GM18870 (cell line): Measurements from ENCODE around the gene TTBK2.
"Not testable (repeated sequence)": the region's sequence is repeated elsewhere in the genome, so short reads cannot be mapped to it uniquely, and the experiment has no call there.

ENCODE experiments used
- ATAC-seq: cut with Tn5 transposase; IDR thresholded peaks from one replicate; pipeline ENCODE4 v1.9.1; 2021; ENCODE audit warnings: moderate library complexity; ENCODE audit not compliant: unreplicated experiment

Gene TTBK2

GRCh38 chr15:42766109-42766508 lies 154.5 kb downstream of the TTBK2 start:
- not testable (repeated sequence) for ATAC-seq

GRCh38 chr15:42764154-42764731 lies 156.3 kb downstream of the TTBK2 start:
- ATAC-seq, result not testable (repeated sequence)

- ATAC-seq, result not testable (repeated sequence)
Measured at GRCh38 chr15:42761813-42762212, 158.8 kb downstream of the TTBK2 start.

DNA sequence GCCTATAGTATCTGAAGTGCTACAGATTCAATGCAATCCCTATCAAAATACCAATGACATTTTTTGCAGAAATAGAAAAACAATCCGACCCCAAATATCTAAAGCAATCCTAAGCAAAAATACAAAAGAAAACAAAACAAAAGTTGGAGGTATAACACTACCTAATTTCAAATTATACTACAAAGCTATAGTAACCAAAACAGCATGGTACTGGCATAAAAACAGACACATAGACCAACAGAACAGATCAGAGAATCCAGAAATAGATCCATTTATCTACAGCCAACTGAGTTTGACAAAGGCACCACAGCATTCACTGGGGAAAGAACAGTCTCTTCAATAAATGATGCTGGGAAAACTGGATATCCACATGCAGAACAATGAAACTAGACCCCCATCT lies 159.8 kb downstream of the TTBK2 start:
- ATAC-seq, result no peak

- no peak for ATAC-seq
Measured at GRCh38 chr15:42759093-42759492, 161.5 kb downstream of the TTBK2 start.

- ATAC-seq, result no peak
Measured at GRCh38 chr15:42750306-42750705, 170.3 kb downstream of the TTBK2 start.

DNA sequence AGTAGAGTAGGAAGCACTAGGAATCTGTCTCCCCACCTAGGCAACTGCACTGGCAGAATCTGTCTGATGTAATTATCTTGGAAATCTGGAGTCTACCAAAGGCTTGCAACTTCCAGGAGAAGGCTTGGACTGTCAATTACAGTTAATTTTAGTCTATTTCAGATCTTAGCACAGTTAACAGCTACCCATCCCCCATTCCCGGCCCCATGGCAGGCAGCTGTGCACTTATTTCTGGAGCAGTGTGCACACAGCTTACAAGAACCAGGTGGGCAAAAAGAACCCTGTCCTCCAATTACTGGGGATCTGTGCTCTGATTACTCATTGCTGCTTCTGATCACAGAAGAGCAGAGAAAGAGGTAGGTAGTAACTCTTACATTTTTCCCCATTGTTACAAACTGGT lies 171.3 kb downstream of the TTBK2 start:
- no peak for ATAC-seq

DNA sequence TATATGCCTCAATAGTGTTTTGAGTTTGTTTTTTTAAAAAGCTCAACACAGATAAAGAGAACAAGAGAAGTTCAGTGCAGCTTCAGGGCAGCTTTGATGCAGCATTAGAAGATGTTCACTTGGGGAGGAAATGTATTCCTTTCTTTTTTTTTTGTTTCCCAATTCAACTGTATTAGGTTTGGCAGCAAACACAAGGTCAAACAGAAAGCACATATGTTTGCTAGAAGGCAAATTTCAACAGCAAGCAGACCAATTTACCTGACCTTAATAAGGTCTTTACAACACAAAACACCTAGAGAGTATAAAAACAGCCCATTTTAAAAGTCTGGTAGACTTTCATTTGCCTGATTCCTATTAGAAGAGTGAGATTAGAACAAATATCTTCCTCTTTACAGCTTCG lies 176.4 kb downstream of the TTBK2 start:
- no peak for ATAC-seq

GRCh38 chr15:42742149-42742548 lies 178.4 kb downstream of the TTBK2 start:
- no peak for ATAC-seq

DNA sequence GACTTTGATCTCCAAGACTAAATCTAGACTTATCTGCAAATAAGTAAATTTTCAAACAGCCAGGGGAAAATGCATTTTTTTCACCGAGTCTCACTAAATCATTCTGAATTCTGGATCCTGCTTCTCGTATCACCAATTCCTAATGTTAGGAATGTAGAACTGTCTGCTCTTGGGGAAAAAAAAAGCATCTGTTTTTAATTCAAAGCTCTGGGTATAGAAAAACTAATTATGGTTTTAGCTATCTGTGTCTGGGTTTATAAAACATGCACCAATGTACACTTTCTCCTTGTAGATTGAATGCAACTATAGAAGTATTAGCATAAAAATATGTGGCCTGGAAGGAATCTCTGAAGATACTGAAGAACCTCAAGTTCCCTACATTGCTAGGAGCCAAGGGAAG lies 178.9 kb downstream of the TTBK2 start:
- no peak for ATAC-seq

- ATAC-seq, result no peak
Measured at GRCh38 chr15:42737529-42738328, 182.8 kb downstream of the TTBK2 start.

DNA sequence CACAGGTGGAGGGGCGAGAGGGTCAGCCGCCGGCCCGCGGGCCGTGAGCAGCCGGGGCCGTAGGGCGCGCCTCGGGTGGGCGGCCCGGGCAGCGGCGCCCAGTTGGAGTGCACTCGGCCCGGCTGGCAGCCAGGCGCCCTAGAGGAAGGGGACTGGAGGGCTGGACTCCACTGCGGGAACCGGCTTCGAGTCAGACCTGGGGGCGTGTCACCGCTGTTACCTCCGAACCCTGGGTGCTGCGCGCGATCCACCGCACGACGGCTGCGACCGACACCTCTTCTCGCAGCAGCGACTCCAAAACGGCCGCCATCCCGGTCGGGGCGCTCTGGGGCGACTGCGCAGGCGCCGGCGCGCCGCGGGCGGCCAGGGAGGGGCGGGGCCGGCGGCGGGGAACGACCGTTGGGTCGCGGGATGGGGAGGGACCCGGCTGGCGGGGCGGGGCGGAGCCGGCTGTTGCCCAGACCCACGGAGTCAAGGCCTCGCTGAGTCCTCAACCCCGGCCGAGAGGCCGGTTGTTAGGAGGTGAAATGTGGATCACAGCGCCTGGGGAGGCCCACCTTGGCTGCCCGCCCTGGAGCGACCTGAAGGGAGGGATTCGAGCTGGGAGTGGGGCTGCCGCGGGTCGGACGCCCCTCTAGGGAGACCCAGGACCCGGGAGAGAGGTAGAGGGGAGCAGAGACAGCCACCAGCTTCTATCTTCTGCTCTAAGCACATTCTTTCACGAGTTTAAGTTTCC lies 183.6 kb downstream of the TTBK2 start, which contains the start of gene CDAN1:
Gene CDAN1 (minus strand): TSS at position 336 of the 736 bp plus-strand sequence. CDS start 26 bp downstream, at position 310.
- ATAC-seq, result peak; percentile 49

- no peak for ATAC-seq
Measured at GRCh38 chr15:42736178-42736792, 184.3 kb downstream of the TTBK2 start.

- ATAC-seq, result no peak
Measured at GRCh38 chr15:42735382-42736165, 185.0 kb downstream of the TTBK2 start.

GRCh38 chr15:42734076-42734672 lies 186.4 kb downstream of the TTBK2 start:
- no peak for ATAC-seq

DNA sequence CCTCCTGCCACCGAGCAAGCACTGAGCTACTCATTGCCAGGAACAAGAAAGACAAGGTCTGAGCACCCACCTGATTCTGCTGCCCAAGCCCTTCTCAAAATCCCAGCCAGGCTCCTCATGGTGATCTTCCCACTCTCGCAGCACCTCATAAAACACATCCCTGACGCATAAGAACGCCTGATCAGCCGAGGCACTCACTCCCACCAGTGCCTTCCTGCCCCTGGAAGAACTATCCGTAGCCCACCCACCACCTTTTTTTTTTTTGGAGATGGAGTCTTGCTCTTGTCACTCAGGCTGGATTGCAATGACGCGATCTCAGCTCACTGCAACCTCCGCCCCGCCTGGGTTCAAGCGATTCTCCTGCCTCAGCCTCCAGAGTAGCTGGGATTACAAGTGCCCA lies 187.6 kb downstream of the TTBK2 start:
- no peak for ATAC-seq

GRCh38 chr15:42732095-42732827 lies 188.3 kb downstream of the TTBK2 start:
- no peak for ATAC-seq

DNA sequence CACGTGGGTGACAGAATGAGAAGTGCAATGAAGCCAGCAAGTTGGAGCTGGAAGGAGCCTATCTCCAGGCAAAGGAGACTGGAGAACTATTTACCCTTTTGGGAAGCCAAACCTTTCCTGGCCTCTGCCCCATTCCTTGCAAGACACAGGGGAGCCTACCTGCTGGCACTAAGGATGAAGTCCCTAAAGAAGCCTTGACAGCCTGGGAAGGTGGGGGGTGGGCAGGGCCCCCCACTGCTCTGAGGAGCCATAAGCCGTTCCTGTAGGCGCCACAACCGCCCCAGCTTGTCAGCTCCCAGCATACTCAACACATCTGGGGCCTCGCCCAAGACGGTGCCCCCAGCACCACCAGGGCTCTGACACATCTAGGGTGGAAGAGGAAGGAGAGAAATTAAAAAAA lies 189.1 kb downstream of the TTBK2 start:
- ATAC-seq, result no peak

DNA sequence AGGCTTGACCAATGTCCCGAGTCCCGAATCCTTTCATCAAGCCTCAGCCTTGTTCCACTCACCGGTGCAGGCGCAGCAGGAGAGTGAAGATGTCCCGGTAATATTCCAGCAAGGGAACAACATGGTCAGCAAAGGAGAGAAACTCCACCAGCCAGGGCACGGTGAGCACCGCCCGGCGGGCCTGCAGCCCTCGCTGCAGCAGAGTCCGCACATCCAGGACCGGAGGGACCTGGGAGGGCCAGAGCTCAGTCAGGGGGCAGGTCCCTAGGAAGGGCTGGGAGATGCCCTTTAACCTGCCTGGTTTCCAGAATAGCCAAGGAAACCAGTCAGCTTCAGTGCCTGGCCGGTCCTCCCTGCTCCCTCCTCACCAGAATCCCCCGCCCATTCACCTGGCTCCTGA lies 190.0 kb downstream of the TTBK2 start:
- ATAC-seq, result no peak

- no peak for ATAC-seq
Measured at GRCh38 chr15:42730135-42730534, 190.4 kb downstream of the TTBK2 start.
